Measurements from ENCODE around the gene EGFR.

Gene EGFR

GRCh38 chr7:55206235-55207029 lies 187.6 kb downstream of the EGFR start:
- no peak for DNase-seq

DNA sequence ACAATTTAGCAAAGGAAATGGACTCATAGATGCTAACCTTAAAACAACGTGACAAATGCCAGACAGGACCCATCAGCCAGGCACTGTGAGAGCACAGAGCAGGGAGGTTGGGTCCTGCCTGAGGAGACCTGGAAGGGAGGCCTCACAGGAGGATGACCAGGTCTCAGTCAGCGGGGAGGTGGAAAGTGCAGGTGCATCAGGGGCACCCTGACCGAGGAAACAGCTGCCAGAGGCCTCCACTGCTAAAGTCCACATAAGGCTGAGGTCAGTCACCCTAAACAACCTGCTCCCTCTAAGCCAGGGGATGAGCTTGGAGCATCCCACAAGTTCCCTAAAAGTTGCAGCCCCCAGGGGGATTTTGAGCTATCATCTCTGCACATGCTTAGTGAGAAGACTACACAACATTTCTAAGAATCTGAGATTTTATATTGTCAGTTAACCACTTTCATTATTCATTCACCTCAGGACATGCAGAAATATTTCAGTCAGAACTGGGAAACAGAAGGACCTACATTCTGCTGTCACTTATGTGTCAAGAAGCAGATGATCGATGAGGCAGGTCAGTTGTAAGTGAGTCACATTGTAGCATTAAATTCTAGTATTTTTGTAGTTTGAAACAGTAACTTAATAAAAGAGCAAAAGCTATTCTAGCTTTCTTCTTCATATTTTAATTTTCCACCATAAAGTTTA lies 188.8 kb downstream of the EGFR start:
- DNase-seq = no peak

GRCh38 chr7:55209366-55209765 lies 190.5 kb downstream of the EGFR start:
- no peak for DNase-seq

DNA sequence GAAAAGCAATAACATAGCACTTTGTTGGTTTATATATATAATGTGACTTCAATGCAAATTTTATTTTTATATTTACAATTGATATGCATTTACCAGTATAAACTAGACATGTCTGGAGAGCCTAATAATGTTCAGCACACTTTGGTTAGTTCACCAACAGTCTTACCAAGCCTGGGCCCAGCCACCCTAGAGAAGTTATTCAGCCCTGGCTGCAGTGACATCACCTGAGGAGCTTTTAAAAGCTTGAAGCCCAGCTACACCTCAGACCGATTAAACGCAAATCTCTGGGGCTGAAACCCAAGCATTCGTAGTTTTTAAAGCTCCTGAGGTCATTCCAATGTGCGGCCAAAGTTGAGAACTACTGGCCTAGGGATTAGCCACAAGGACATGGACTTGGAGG lies 191.4 kb downstream of the EGFR start:
- DNase-seq = no peak

DNA sequence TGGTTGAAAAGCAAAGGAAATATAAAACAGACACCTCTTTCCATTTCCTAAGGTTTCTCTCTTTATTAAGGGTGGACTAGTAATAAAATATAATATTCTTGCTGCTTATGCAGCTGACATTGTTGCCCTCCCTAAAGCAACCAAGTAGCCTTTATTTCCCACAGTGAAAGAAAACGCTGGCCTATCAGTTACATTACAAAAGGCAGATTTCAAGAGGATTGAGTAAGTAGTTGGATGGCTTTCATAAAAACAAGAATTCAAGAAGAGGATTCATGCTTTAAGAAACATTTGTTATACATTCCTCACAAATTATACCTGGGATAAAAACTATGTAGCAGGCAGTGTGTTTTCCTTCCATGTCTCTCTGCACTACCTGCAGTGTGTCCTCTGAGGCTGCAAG lies 191.9 kb downstream of the EGFR start:
- no peak for DNase-seq

DNA sequence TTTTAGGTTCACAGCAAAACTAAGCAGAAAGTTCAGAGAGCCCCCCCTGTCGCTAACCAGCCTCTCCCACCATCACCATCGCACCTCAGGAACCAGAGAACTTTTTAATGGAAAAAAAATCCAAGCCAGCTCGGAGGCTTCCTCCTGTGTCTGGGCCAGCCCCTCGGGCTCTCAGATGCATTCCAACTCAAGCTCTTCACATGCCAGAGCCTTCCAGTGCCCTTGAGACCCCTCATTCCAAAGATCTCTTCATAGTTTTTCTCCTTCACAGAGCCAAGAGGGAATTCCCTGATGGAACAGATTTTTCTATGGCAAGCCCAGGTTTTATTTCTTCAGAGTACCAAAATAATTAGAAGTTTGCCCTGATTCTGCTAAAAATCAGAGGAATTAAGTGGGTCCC lies 192.9 kb downstream of the EGFR start:
- DNase-seq = no peak

DNA sequence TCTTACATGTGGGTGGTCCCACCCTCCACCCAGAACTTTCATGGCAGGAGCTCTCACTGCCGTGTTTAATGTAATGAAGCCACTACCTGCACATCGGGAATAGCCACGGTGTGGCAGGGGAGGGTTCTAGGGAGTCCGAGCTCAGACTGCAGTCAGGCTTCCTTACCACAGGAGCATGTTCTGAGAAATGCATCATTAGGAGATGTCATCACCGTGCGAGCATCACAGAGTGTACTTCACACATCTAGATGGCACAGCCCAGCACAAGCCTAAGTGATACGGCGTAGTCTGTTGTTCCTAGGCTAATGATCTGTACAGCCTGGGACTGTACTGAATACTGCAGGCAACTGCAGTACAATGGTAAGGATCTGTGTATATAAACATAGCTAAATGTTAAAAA lies 193.4 kb downstream of the EGFR start:
- no peak for DNase-seq

GRCh38 chr7:55212838-55213237 lies 194.0 kb downstream of the EGFR start:
- DNase-seq = peak in 7 of 56 donors; percentile 17 to 50 (median 20)

DNA sequence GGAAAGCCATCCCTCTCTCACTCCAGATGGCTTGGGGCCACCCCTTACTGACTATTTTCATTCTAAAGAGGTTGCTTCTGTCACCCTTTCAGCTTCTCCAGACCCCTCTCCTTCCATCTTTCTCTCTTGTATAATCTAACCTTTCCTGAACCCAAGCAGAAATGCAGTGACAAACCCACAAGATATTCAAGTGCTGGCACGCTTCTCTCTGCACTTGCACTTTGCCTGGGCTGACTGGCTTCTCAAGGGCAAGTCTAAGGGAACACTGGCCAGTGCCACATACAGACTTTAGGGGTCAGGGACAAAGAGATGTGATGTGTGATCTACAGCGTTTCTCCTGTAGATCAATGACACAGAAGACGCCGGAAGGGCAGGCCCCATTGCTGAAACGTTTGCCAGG lies 195.9 kb downstream of the EGFR start:
- no peak for DNase-seq

- DNase-seq = no peak
Observed at GRCh38 chr7:55223023-55223422, 204.2 kb downstream of the EGFR start.

DNA sequence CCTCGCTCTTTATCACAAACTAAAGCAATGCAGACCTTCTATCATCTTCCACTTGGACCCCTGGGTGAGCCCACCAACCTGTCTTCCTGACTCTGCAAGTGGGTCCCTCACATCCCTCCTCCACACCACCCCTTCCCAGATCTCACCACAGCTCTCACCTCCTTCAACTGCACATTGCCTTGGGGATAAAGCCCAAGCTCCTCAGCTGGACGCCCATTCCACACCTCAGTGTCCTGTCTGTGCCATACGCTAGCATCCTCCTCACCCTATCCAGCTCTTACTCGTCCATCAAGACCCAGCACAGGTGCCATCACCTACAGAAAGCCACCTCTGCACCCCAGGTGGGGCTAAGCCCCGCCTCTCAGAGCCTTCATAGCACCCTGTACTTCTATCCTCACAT lies 205.3 kb downstream of the EGFR start:
- DNase-seq = no peak

DNA sequence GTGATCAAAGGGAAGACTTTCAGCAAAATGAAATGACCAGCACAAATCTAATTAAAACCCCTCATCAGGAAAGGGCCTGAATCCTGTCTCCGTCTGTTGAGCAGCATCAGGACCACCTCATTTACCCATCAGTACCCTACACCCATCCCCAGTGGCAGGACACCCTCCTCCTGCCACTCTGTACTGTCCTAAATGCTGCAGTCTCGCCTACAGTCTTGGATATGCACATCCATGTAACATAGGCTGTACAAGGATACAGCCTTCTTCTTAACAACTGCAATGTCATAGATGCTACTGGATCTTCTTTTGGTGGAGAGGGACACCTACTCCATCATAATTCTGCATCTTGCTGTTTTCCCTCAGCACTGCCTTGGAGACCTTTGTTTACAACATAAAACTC lies 206.0 kb downstream of the EGFR start:
- no peak for DNase-seq

DNA sequence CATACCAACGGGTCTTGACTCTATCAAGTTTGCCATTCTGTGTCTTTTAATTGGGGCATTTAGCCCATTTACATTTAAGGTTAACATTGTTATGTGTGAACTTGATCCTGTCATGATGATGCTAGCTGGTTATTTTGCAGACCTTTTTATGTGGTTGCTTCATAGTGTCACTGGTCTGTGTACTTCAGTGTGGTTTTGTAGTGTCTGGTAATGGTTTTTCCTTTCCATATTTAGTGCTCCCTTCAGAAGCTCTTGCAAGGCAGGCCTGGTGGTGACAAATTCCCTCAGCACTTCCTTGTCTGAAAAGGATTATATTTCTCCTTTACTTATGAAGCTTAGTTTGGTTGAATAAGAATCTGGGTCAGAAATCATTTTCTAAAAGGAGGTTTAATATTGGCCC lies 211.2 kb downstream of the EGFR start:
- DNase-seq = no peak

DNA sequence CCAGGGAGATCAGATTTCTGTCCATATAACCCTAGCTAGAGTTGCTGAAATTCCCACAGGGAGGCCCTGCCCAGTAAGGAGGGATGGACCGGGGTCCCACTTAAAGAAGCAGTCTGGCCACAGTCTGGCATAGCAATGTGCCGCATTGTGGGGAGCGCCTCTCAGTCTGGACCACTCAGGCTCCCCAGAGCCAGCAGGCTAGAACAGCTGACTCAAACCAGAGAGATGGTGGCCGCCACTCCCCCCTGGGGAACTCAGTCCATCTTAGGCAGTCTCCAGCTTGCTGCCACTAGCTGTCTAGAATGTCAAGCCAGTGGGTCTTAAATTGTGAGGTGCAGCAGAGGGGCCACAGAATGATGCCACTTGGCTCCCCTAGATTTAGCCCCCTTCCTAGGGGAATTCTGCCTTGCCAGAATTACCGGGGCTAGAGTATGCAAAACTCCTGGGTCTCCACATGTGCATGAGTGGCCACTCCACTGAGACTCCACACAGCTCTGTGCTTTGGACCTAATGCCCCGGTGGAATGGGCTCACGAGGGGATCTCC lies 213.0 kb downstream of the EGFR start:
- no peak for DNase-seq

DNA sequence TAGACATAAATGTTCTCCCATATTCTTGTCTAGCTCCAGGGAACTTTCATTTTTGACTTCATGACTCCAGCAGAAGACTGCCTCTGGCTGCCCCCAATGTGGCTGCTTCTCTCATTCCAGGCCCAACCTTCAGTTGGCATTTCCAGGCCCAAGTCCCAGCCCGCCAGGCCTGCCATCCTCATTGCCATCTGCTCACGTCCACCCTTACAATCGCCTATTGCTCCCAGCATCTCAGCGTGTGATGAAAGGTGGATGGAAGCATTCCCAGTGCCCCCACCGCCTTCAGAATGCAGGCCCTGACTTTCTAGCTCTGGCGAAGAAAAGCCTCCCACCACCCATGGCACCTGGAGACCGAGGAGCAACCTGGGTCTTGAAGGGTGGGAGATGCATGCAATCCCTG lies 214.2 kb downstream of the EGFR start:
- DNase-seq = no peak

DNA sequence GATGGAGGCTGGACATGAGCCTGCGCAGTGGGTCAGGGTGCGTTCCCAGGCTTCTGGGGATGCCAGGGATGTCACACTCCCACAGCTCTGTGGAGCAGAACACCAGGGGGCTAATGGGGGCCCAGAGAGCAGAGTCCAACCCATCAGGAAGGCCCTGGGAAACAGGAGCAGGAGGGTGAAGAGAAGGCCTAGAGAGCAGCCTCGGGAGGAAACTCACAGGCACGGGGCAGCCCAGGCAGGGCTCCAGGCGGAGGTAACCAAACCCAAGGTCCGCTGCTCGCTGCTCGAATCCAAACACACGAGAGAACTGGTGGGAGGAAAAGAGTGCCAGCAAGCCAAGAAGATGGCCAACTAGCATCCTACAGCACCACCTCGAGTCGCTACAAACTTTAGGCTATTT lies 215.6 kb downstream of the EGFR start:
- DNase-seq = no peak

- DNase-seq = no peak
Observed at GRCh38 chr7:55235115-55235514, 216.3 kb downstream of the EGFR start.

DNA sequence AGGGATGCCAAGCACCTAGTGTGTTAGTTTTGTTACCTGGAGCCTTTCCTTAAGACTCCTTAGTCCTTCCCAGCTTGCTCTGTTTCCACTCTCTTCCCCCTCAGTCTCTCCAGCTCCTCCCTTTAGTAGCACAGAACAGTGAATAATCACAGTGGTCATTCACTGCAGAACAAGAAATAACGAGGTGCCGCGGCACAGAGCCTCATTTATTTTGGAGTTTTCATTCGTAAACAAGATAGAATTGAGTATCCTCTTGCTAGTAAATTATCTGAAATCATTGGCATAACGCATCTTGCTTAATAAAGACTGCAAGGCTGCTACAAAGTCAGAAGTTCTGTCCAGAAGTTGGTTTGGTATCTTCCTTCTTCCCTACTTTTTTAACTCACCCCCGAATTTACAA lies 217.0 kb downstream of the EGFR start:
- DNase-seq = no peak

GRCh38 chr7:55236476-55236875 lies 217.7 kb downstream of the EGFR start:
- no peak for DNase-seq

DNA sequence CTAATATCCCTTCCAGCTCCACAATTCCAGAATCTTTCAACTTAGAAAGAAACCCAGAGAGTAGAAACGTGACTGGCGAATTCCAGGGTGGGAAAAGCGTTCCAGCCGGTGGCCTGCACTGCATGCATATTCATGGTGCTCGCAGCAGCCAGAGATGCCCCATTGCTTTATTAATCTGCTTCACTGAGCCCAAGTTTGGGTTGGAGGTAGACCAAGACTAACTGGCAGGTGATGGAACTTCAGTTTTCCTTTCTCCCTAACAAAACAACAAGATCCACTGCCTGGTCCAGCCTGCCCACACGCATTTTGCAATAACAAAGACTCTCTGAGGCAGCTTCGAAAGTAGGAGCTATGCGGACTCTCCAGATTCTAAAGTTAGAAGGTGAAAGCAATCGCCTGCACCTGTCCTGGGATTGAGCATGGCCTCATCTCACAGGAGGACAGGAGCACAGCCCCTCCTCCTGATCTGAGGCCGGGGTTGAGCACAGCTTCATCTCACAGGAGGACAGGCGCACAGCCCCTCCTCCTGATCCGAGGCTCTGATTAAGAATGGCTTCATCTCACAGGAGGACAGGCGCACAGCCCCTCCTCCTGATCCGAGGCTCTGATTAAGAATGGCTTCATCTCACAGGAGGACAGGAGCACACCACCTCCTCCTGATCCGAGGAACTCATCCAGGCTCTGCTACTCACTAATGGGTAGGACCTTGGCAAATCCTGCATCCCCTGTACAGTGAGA lies 218.5 kb downstream of the EGFR start:
- DNase-seq = no peak

DNA sequence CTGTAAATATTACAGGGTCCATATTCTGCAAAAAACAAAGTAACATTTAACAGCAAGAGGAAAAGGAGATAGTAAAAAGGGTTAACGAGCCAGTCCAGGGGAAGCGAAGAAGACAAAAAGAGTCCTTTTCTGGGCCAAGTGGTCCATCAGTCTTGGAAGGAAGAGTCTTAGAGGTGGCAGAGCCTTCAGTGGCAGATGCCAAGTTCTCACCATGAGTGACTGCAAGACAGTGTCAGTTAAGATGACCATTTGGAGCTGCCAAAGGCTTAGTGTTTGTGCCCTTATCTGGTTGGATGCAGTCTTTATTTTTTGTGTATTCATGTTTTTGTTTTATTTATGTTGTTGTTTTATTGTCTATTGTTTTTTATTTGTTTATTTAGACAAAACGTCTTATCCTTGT lies 220.6 kb downstream of the EGFR start:
- no peak for DNase-seq
